Body of pancreas (tissue), 4 donors: ENCODE data around the gene IFT88. TPM values are rescaled to one million over a fixed set of nuclear protein-coding genes. Genes with fewer than 3 reads are reported as not detected.

Source experiments
- ATAC-seq: fragments of 150-250 bp; one replicate; pipeline ENCODE4 v1.9.1; 2016
- DNase-seq, 4 donors: peaks; one replicate each; pipeline ENCODE4 v3.0.0-alpha.2; 2019
- H3K27ac ChIP-seq, 4 donors: fragments of 200-600 bp; sonication (generic); 1 replicate in 3 of 4; 2 replicates in 1 of 4; pipeline versions ENCODE4 v1.5.1 to v1.6.1; 2016 to 2019; ENCODE audit warnings: mild to moderate bottlenecking in 1 of 4, mixed read lengths in 1 of 4, moderate library complexity in 1 of 4
- H3K27me3 ChIP-seq, 2 donors: fragments of 200-600 bp; sonication (generic); one replicate each; pipeline ENCODE4 v1.6.0; 2016; ENCODE audit warnings: mild to moderate bottlenecking in 1 of 2
- H3K36me3 ChIP-seq, 2 donors: fragments of 200-600 bp; sonication (generic); replicated peaks in 1 of 2; 2 replicates each; pipeline ENCODE4 v1.5.1; 2016; ENCODE audit warnings: low read depth in 2 of 2; ENCODE audit not compliant: insufficient read depth in 1 of 2
- H3K4me1 ChIP-seq: fragments of 200-600 bp; sonication (generic); one replicate; pipeline ENCODE4 v1.6.0; 2016
- H3K4me3 ChIP-seq, 2 donors: fragments of 200-600 bp; sonication (generic); 1 replicate in 1 of 2; 2 replicates in 1 of 2; pipeline ENCODE4 v1.5.1; 2016 to 2019
- H3K9me3 ChIP-seq, 3 donors: fragments of 200-600 bp; sonication (generic); 1 replicate in 2 of 3; 2 replicates in 1 of 3; pipeline ENCODE4 v1.5.1; 2016
- POLR2A ChIP-seq, 3 donors: fragments of 450-650 bp; IDR thresholded peaks; one replicate each; pipeline ENCODE4 v1.6.1; 2016; ENCODE audit warnings: antibody characterized with exemption in 3 of 3, mild to moderate bottlenecking in 2 of 3
- WGBS, 2 donors: methylation state at CpG; one replicate each; pipeline ENCODE4 v1.1.5; 2017; 5-methylcytosine and 5-hydroxymethylcytosine counted together
- intact Hi-C: fragments of 100-400 bp; cut with DNase I; formaldehyde crosslinking; loops from one replicate; pipeline ENCODE4 v1.15.1; 2023
- total RNA-seq, 2 donors: library from RNA; depleted of rRNA; stranded (reverse); fragments of >200 nt; gene quantifications; one replicate each; pipeline ENCODE4 v1.1.0, GENCODE V29; 2016
- TF ChIP-seq, protein P1 (sequence below), 7 experiments: fragments of 450-650 bp in 4 of 7; fragments of 200-600 bp in 3 of 7; sonication (generic) in 3 of 7; IDR thresholded peaks; one replicate each; pipeline ENCODE4 v1.5.1; 2016 to 2019; ENCODE audit warnings: antibody characterized with exemption in 7 of 7

Gene IFT88
- total RNA-seq, 2 donors from 2014 or later, result 9.6 to 16.5 TPM

DNA sequence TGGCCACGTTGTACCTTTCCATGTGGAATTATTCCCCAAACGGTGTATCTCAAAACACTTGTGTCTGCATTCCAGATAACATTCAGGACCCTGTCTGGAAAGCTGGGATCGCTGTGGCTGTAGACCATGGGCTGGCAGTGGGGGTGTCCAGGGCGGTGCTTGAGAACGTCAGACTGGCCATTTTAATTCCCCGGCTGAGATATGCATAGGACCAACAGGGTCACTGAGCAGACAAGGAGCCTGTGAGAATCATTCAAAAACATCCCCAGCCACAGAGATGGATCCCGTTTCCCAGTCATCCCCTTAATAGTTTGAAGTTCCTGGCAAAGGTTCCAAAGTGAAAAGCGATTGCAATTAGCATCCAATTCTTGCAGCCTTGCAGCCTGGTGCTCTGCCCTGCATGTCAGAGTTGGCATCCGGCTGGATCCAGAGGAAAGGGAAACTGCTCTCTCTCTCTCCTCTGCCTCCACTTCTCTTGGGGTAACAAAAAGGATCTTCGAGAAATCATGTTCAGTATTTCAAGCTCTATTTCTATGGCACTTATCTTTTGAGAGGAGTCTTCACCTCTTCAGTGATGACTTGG is 41.6 kb downstream of the IFT88 start:
- TF ChIP-seq, protein P1, sequence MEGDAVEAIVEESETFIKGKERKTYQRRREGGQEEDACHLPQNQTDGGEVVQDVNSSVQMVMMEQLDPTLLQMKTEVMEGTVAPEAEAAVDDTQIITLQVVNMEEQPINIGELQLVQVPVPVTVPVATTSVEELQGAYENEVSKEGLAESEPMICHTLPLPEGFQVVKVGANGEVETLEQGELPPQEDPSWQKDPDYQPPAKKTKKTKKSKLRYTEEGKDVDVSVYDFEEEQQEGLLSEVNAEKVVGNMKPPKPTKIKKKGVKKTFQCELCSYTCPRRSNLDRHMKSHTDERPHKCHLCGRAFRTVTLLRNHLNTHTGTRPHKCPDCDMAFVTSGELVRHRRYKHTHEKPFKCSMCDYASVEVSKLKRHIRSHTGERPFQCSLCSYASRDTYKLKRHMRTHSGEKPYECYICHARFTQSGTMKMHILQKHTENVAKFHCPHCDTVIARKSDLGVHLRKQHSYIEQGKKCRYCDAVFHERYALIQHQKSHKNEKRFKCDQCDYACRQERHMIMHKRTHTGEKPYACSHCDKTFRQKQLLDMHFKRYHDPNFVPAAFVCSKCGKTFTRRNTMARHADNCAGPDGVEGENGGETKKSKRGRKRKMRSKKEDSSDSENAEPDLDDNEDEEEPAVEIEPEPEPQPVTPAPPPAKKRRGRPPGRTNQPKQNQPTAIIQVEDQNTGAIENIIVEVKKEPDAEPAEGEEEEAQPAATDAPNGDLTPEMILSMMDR (IDR thresholded peaks at IDR 0.05), result no peak
- no peak for TF ChIP-seq POLR2A (IDR thresholded peaks at IDR 0.05)
- Histone ChIP-seq H3K4me1 (no peaks in the 10 kb centered on the region), H3K27me3 (no peaks in the 10 kb centered on the region), H3K4me3 (no peak overlapping the region), H3K27ac (no peak overlapping the region), H3K9me3 (no peaks in the 10 kb centered on the region), H3K36me3 (peaks cover 5 to 9% of the 10 kb centered on the region in 2 donors)
- DNase-seq (no peak), ATAC-seq (no peak)
- WGBS, 2 donors, result 75 to 80% methylated on average over 7 to 10 of the region's 10 CpGs
- intact Hi-C loops, result no loop called here

DNA sequence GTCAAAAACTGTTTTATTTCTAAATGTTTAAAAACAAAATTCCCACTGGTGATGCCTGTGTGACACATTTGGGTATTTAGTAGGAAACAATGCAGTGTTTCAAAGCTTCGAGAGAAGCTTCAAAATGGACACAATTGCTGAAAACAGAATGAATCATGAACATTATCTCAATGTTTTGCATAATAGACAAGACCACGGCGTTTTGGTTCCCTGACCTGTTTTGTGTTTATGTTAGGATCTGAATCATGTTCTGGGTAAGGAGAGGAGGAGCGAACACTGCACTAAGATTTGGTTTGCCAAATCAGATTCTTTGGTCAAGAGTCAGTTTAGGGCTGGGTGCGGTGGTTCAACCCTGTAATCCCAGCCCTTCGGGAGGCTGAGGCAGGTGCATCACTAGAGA is 42.2 kb downstream of the IFT88 start:
- no peak for ATAC-seq
- peaks cover 5 to 9% of the 10 kb centered on the region in 2 donors for H3K36me3 ChIP-seq
- intact Hi-C loops, result no loop called here
- no peaks in the 10 kb centered on the region for H3K27me3 ChIP-seq
- no peak for DNase-seq
- no peaks in the 10 kb centered on the region for H3K9me3 ChIP-seq
- no peak overlapping the region for H3K4me3 ChIP-seq
- no peaks in the 10 kb centered on the region for H3K4me1 ChIP-seq
- H3K27ac ChIP-seq, result no peak overlapping the region
- no peak for TF ChIP-seq POLR2A (IDR thresholded peaks at IDR 0.05)
- TF ChIP-seq, protein P1 (IDR thresholded peaks at IDR 0.05), result no peak
- WGBS, 2 donors, result 86 to 88% methylated on average over 6 of the region's 6 CpGs

DNA sequence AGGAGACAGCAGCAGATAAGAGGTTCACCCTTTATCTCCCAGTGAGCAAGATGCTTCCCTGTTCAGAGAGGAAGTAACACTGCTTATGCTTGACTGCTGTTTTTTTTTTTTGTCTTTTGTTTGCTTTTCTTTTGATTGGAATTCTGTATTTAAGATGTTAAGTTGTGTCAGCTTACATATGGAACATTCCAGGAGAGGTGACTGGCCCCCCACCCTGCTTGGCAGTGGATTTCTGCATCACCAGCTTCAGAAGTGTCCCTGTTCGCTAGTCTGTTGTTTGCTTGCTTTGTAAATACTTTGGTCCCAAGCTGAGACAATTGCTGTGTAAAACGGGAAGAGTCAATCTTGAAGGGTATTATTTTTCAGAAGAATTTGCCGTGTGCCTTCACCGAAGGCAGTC is 43.0 kb downstream of the IFT88 start:
- ATAC-seq, result no peak
- no peaks in the 10 kb centered on the region for H3K9me3 ChIP-seq
- H3K36me3 ChIP-seq, result peaks cover 5 to 9% of the 10 kb centered on the region in 2 donors
- TF ChIP-seq POLR2A (IDR thresholded peaks at IDR 0.05), result no peak
- TF ChIP-seq, protein P1 (IDR thresholded peaks at IDR 0.05), result no peak
- DNase-seq, result no peak
- no peaks in the 10 kb centered on the region for H3K27me3 ChIP-seq
- H3K4me3 ChIP-seq, result no peak overlapping the region
- WGBS, 2 donors, result 80 to 87% methylated on average over 4 of the region's 4 CpGs
- no peaks in the 10 kb centered on the region for H3K4me1 ChIP-seq
- no peak overlapping the region for H3K27ac ChIP-seq
- intact Hi-C loops, result no loop called here

DNA sequence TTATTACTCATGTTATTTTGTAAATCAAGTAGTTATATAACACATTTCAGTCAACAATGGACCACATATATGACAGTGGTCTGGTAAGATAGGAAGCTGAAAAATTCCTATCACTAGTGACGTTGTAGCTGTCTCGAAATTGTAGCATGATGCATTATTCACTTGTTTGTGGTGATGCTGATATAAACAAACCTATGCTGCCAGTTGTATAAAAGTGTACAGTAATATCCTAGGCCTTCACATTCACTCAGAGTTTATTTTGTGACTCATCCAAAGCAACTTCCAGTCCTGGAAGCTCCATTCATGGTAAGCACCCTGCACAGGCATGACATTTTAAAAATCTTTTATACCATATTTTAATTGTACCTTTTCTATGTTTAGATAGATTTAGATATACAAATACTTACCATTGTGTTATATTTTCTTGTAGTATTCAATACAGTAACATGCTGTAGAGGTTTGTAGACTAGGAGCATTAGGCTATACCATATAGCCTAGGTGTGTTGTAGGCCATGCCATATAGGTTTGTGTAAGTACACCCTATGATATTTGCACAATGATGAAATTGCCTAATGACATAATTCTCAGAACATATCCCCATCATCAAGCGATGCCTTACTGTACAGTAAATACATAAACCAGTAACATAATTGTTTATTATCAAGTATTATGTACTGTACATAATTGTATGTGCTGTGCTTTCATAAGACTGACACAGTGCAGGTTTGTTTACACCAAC is 49.3 kb downstream of the IFT88 start:
- no peak for ATAC-seq
- WGBS, 2 donors, result 98% methylated on average over 3 of the region's 3 CpGs

More for the DNA sequence above, 49.3 kb downstream of the IFT88 start:
- H3K9me3 ChIP-seq, result no peaks in the 10 kb centered on the region
- intact Hi-C loops, result no loop called here
- H3K27ac ChIP-seq, result no peak overlapping the region
- DNase-seq, result no peak
- no peaks in the 10 kb centered on the region for H3K27me3 ChIP-seq
- H3K4me1 ChIP-seq, result no peaks in the 10 kb centered on the region
- TF ChIP-seq, protein P1 (IDR thresholded peaks at IDR 0.05), result no peak
- no peak for TF ChIP-seq POLR2A (IDR thresholded peaks at IDR 0.05)
- H3K4me3 ChIP-seq, result no peak overlapping the region
- no peaks in the 10 kb centered on the region for H3K36me3 ChIP-seq
